HL-60 (cell line): ENCODE measurements around the gene MPZL3.
A peak's percentile ranks its signal among the peaks of the same experiment; 100 is the strongest.

Source experiments
- DNase-seq, 2 experiments: peaks; one replicate each; pipeline ENCODE4 v3.0.0-alpha.2; 2010 to 2020; ENCODE audit warnings: low read depth in 1 of 2, low spot score in 1 of 2
- H3K27ac ChIP-seq: fragments of 250-450 bp; sonication (Bioruptor Pico); replicated peaks from 2 replicates; pipeline ENCODE4 v1.5.1; 2020; ENCODE audit warnings: mild to moderate bottlenecking, moderate library complexity
- H3K27me3 ChIP-seq: fragments of 250-450 bp; sonication (Bioruptor Pico); 2 replicates; pipeline ENCODE4 v1.5.1; 2021; ENCODE audit warnings: mild to moderate bottlenecking, moderate library complexity; ENCODE audit not compliant: insufficient read depth, poor library complexity, severe bottlenecking
- H3K4me3 ChIP-seq: replicated peaks from 2 replicates; pipeline ENCODE4 v1.5.1; 2011; ENCODE audit warnings: mild to moderate bottlenecking, control low read depth, low read length; ENCODE audit not compliant: insufficient read depth
- CTCF ChIP-seq: IDR thresholded peaks from one replicate; pipeline ENCODE4 v1.5.1; 2011; ENCODE audit warnings: low read length, control low read depth, inconsistent platforms; ENCODE audit not compliant: insufficient read depth
- GABPA ChIP-seq: IDR thresholded peaks from 2 replicates; pipeline ENCODE4 v1.6.1; 2012; ENCODE audit warnings: low read depth
- POLR2AphosphoS5 ChIP-seq: IDR thresholded peaks from 2 replicates; pipeline ENCODE4 v1.6.1; 2012; ENCODE audit warnings: low read depth
- REST ChIP-seq: IDR thresholded peaks from 2 replicates; pipeline ENCODE4 v1.6.1; 2012; ENCODE audit warnings: low read depth; ENCODE audit not compliant: insufficient replicate concordance
- SPI1 ChIP-seq: IDR thresholded peaks from 2 replicates; pipeline ENCODE4 v1.6.1; 2012; ENCODE audit warnings: low read depth, mild to moderate bottlenecking, borderline replicate concordance

Gene MPZL3

GRCh38 chr11:118230088-118230487 lies 22.1 kb downstream of the MPZL3 start:
- peak overlapping the region; percentile 86 for H3K27ac ChIP-seq
- no peak overlapping the region for H3K4me3 ChIP-seq
- H3K27me3 ChIP-seq, result no peaks in the 10 kb centered on the region
- no peak for DNase-seq
- TF ChIP-seq GABPA (no peak), CTCF (no peak), POLR2AphosphoS5 (no peak), SPI1 (no peak), REST (no peak)

GRCh38 chr11:118229274-118229847 lies 22.8 kb downstream of the MPZL3 start:
- peak overlapping the region; percentile 86 for H3K27ac ChIP-seq
- no peak for TF ChIP-seq GABPA
- TF ChIP-seq SPI1, result peak; percentile 78
- no peak for TF ChIP-seq CTCF

GRCh38 chr11:118227865-118228785 lies 24.0 kb downstream of the MPZL3 start:
- Histone ChIP-seq H3K4me3 (no peak overlapping the region), H3K27me3 (no peaks in the 10 kb centered on the region), H3K27ac (peak overlapping the region; percentile 86)
- DNase-seq, result peak in 1 of 2 experiments; percentile 67
- TF ChIP-seq GABPA (no peak), REST (no peak), SPI1 (peak; percentile 95), CTCF (no peak), POLR2AphosphoS5 (no peak)

More at GRCh38 chr11:118229274-118229847, 22.8 kb downstream of the MPZL3 start:
- Histone ChIP-seq H3K27me3 (no peaks in the 10 kb centered on the region), H3K4me3 (no peak overlapping the region)
- no peak for DNase-seq
